Activated CD4-positive, alpha-beta T cell treated with anti-CD3 and anti-CD28 coated beads, Interleukin-2, amount 50 U/mL, for 4 hours (primary cell): ENCODE data around the gene MICAL2.

Source experiments
- DNase-seq, 2 experiments: peaks; one replicate each; pipeline ENCODE4 v3.0.0-alpha.2; 2020

The MICAL2 gene

DNA sequence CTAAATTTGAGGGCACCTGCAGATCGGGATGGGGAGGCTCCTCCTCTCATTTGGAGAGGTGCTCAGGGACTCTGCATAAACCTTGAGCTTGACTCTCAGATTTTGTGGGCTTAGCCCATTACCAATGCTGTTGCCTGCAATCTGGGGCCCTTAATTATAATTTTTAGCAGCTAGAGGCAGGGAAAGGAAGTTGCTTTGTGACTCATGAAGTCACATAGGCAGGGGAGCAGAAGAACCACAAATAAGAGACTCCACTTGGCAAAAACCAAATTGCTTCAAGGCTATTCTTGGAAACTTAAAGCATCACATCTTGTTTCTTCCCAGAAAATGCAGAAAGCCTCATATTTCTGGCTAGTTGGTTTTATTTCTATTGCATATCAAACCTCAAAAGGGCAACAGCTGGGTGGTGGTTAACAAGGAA is 46.9 kb downstream of the MICAL2 start:
- no peak for DNase-seq

DNA sequence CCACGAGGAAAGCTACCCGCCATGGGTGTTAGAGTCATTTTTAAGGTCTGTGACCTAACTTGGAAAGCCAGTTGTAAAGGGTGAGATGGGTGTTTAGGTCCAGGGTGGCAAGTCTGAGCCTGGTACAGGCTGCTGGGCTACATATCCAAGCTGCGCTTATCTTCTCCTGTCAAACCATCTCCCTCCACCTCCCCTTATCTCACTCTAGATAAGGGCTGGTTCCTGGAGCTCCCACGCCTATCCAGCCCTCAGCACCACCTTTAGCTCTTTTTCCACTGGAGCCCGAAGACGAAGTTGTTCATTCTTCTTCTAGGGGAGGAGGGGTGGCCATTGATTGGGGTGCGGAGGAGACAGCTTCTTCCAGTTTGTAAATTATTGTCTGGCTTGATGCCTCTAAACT is 48.5 kb downstream of the MICAL2 start:
- DNase-seq, result no peak

DNA sequence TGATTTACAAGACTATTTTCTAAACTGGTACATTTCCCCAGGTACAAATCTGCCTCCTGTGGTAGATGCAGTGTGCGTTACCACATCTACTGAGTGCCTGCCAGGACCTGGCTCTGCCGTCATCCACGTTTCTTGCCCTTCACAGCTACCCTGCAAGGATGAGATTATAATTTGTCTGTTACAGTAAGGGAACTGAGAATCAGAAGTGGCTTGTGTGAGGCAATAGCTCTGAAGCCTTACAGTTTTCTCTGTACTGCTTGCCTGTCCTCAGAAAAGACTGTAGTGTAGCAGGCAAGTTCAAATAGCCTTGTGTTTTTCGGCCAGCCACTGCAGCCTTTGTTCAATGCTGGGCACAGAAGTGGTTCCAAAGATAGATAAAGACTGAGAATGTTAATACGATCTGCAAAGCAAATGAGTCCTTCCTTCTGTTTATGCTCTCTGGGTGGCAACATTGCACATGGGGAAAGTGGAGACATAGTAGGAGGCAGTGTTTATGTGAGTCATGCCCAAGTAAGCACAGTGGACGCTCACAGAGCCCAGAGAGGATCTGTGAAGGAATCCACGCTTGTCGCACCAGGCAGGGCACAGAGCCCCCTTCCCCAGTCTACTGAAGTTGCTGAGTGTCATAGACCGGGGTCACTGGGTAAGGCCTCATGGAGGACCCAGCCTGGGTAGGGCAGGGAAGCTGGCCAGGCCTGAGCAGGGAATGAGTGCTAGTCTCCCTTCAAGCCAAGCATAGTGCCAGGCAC is 49.1 kb downstream of the MICAL2 start:
- DNase-seq, result no peak

DNA sequence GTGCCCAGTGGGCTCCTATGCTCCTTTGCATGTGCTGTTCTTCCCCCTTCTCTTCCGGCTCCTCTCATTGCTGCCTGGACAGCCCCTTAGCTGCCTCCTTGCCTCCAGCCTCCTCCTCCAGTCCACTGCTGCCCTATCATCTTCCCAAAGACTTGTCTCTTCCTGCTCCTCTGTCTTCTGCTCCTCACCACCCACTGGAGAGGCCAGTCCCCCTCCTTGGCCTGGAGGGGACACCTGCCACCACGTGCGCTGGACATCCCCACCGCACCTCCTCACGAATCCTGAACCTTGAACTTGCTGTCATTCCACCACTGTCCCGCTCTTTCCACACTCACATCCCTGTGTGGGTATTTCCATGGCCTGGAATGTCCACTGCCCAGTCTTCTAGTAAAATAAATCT is 49.8 kb downstream of the MICAL2 start:
- no peak for DNase-seq

DNA sequence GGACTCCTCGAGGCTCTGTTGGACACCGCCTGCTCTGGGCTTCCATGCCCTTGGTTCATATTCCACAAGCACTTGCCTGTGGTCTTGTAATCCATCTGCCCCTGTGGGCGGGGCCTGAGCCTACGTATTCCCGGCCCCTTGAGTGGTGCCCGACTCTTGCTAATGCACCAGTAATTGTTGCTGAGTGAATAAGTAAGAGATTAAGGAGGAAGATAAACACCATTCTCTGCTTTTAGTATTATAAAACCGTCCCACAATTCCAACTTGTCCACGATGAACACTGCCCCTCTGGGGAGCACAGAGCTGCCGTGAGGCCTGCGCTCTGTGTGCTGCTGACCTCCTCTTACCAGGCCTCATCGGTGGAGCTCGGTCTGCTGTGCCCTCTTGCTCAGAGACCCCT is 50.3 kb downstream of the MICAL2 start:
- DNase-seq, result no peak

DNA sequence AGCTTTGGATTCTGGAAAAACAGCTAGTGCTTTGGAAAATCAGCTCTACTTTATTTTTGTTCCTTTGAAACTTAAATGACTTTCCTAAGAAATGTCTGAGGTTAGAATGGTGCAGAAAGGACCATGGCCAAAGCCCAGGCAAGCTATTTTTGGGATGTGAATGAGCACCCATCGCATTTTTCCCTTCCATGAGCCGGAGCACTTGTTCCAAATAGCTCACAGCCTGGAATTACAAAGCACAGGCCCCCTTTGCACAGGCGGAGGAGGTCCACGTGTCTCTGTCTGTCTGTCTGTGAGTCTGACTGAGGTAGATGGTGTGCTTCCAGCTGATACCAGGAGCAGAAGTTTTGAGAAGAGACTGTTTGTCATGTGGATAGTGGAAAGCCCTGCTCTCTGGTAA is 50.7 kb downstream of the MICAL2 start:
- DNase-seq, result no peak

DNA sequence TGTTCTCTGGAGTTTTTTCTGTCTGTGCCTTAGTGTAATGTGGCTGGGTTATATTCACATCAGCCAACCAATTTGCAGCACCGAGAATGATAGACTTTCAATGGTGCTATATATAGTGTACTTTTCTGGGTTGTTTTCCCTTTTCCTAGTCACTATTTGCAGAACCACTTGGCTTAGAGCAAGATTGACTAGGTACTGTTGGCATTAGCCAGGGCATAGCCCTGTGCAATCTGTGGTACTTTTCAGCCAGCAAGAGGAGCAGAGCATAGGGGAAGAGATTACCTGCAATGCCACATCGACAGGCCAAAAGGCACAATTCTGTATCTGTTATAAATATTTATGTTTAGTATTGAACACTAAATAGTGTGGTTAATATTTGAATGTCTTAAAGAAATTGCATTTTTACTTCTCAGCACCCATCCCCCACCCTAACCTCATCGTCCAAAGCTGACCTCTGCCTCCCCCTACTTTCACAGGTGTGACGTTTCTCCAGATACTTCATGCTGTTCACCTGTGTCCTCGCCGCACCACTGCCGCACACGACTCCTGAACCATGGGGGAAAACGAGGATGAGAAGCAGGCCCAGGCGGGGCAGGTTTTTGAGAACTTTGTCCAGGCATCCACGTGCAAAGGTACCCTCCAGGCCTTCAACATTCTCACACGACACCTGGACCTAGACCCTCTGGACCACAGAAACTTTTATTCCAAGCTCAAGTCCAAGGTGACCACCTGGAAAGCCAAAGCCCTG is 51.4 kb downstream of the MICAL2 start:
- no peak for DNase-seq

DNA sequence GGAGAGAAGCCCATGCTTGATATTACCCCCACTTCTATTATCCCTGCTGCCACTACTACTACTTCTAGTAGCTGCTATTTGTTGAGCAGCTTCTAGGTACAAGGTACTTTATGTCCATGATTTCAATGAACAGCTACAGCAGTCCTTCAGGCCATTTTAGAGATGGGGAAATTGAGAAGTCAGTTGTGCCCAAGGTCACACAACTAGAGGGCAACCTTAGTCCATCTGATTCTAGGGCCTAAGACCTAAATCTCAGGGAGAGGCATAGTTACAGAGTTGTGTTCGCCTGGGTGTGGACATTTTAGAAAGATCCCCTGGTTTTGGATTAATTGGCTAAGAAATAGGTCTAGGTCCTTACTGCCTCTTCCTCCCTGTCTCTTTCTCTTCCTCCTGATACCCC is 52.3 kb downstream of the MICAL2 start:
- no peak for DNase-seq

DNA sequence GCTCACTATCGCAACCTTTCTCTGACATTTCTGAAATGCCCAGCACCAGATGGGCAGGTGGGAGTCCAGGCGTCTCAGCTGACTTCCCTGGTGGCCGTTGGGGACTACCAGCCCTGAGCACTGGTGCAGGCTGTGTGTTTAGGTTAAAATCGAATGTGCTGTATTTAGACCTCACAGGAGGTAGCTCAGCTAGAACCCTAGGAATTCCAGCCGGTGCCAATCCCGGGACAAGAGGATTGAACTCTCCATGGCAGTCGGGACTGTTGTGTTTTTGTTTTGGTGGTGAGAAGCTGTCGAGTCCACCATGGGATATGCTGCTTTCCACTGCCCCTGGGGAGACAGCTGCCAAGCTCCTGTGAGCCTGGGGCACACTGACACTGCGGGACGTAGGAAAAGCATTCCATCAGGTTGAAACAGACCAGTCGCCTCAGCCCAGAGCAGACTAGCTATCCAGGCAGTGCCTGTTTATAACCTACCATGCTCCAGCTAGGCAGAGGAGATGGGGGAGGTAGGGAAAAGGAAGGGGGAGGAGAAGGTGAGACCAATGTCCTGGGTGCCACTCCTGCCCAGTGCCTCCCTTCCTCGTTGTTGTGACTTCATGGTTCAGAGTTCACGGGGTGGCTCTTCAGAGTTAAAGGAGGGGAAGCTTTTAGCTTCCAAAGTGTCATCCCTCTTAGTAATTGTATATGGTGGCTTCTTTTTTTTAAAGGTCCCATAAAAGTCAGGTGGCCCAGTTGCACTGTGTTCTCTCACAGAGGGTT is 53.0 kb downstream of the MICAL2 start:
- DNase-seq, result no peak

DNA sequence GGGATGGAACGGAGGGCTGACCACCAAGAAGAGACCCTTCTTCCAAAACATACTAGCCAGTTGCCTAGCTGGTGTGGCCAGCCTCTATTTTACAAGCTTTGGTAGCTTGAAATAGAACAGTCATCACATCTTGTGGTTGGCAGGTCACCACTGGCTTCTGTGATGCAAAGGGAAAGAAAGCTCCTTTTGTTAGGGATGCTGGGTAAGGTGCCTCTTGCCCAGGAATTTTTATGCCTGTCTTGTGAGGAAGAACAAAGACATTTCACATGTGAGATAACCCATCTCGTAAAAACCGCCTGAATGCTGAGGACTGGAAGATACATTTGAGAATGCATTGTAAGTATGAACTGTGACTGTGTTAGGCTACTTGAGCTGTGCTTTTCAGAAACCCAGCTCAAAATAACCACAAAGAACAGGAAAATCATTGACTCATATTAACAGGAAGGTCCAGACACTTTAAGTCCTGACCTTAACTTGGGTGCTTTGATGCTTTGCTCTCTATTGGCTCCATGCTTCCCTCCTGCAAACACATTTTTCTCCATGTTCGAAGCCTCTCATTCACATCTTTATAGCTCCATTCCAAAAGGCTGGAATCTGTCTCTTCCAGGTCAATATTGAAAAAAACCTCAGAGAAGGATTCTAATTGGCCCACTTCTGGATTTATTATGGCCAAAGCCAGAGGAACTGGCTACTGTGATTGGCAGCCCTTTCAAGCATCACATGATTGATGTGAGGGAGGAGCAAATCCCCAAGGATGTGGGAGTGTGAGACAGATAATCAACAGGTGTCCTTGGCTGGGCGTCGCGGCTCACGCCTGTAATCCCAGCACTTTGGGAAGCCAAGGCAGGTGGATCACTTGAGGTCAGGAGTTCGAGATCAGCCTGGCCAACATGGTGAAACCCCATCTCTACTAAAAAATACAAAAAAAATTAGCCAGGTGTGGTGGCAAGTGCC is 53.9 kb downstream of the MICAL2 start:
- no peak for DNase-seq

DNA sequence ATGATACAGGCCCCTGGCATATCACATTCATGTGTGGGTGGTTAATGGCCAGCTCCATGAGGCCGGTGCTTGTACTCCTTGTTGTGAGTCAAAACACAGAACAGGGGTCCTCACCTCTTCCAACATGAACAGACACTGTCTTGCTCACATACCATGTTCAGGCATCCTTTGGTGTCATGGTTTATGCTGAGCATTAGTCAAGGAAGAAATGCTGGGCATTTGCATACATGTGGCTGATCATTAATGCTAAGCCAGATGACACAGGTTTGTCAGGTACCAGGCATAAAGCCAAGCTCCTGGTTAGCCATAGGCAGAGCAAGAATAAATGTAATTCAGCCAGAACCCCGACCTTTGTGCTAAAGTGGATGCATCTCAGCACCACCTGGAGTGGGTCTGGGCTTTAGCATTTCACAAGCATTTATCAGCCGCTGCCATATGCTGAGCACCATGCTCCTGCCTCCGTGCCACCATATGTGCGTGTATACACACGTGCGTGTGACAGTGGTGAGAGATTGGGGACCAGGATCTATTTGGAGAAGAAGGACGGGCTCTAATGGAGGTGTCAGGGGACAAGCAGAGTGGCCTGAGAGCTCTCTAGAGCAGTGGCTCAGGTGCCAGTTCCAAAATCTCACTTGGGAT is 55.0 kb downstream of the MICAL2 start:
- no peak for DNase-seq

DNA sequence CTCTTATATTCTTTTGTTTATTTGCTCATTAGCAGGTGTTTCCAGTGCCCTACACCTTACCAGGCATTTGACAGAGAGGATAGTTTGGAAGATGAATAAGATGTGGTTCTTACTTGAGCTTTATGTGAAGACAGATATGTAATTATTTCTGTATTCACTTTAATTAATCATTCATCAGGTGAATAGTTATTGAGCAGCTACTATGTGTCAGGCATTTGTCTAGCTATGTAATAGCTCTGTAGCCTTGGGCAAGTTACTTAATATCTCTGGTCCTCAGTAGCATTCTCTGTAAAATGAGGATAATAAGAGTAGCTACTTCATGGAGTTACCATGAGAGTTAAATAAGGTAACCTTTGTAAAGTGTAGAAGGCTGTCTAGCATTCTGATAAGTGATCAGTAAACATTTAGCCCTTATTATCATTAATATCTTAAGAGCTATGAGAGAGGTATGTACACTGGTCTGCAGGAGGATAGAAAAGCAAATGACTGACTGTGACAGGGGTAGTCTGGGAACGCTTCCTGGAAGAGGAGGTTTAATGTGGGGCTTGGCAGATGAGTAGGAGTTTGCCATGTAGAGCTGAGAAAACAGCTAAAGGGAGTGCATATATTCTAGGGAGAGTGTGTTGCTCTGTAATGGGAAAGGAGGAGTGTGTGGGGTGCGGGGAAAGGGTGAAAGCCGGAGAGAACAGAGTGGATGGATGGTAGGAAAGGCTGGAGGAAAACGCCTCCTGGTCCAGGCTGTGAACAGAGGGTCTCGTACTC is 56.1 kb downstream of the MICAL2 start:
- DNase-seq, result no peak

DNA sequence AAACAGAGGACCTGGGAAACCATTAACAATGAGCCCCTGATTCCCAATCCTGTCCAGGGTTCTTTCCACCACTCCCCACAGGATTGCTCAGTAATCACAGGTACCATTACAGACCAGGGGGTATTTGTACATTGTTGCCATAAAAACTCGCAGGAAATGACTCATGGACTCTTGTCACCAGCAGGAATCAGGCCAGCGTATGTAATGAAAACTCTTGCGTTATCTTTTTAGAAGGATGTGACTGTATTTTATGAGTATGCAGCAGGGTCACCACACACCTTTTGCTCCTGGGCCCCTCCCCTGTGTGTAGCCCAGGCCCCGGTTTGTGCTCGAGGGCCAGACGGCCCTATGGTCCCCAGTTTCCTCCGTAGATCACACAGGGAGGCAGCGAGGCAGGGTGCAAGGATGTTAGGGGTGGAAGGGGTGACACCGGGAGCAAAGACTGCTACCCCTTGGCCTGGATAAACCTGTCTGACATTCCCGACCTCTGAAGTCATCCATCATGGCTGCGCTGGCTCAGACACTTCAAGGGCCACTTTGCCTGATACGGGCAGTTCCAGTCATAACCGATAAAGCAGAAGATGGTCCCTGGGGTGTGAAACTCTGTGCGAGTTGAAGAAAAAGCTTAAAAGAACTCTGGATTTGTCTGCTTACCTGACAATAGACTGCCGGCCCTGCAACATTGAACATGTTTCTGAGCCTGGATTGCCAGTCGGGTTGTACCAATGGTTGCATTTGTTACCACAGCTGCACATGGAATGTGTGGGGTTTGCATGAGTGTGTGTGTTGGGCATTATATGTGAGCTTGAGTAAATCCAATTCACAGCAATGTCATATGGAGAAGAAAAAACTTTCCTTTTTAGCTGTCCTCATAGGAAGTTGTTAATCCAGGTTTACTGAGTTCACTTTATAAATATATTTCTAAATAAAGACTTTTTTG is 56.9 kb downstream of the MICAL2 start:
- no peak for DNase-seq

DNA sequence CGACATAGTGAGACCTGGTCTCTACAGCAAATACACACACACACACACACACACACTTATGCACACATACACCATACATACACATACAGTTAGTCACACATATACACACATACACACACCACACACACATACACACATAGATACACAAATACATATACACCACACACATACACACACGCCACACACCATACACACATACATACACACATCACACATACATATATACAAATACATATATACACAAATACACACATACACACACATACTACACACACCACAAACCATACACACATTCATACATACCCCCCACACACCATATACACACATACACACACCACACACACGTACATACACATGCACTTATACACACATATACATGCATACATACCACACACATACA is 57.7 kb downstream of the MICAL2 start:
- no peak for DNase-seq

DNA sequence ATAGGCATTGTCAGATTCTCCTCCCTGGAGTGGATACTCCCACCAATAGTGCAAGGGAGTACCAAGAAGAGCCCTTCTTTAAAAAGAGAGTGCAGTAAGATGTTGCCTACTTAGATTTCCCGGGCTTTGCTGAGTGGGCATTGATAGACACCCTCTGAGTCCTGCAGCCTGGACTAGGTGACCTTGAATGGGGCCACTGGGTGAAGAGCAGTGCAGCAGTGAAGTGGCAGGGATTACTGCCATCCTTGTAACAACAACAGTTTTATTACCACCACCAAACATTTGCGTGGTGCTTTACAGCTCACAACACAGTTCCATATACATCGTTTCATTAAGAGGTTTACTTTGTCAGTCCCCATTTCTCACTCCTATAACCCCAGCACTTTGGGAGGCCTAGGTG is 59.4 kb downstream of the MICAL2 start:
- no peak for DNase-seq

DNA sequence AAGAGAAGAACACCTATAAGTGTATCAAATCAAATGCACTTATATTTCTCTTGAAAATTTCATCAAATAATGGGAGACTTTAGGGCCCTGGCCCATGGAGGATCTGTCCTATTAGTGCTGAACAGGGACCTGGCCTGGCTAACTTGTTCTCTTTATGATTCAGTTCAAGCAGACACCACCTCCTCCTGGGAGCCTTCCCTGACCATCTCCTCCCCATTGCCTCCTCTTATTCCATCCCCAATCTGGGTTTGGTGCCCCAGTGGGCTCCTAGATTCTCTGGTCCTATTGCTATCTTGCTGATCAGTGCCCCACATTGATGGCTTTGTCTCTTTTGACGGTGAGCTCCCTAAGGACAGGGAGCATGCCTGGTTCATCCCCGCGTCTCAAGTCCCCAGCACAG is 60.1 kb downstream of the MICAL2 start:
- no peak for DNase-seq

DNA sequence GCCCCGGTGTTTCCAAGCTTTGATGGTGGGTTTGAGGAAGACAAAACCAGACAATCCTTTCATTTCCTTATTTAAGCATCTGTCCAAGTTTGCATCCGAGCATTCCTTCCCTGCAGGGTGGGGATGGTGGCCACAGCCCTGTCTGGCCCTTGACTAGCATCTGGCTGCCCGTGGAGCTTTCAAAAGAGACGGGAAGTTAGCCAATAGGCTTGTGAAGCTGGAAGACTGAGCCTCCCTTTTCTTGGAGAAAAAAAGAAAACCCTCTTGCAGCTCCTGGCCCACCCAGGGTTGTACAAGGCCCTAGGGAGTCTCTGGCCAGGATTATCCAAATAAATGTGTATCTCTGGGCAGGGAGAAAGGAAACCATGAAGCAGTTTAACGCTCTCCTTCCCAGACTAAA is 60.6 kb downstream of the MICAL2 start:
- no peak for DNase-seq

DNA sequence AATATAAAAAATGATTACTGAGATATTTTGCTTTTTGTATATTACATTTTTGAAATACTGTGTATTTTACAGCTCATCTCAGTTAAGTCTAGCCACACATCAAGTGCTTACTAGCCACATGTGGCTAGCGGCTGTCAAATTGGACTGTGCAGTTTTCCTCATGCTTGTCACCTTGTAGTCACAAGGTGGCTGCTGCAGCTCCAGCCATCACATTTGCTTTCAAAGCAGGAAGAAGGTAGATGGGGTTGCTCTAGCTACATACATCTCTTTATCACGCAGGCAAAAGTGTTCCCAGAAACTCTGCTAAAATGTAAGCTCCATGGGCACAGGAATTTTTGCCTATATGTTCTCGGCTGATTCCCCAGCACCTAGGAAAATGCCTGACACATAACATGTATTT is 61.5 kb downstream of the MICAL2 start:
- no peak for DNase-seq

DNA sequence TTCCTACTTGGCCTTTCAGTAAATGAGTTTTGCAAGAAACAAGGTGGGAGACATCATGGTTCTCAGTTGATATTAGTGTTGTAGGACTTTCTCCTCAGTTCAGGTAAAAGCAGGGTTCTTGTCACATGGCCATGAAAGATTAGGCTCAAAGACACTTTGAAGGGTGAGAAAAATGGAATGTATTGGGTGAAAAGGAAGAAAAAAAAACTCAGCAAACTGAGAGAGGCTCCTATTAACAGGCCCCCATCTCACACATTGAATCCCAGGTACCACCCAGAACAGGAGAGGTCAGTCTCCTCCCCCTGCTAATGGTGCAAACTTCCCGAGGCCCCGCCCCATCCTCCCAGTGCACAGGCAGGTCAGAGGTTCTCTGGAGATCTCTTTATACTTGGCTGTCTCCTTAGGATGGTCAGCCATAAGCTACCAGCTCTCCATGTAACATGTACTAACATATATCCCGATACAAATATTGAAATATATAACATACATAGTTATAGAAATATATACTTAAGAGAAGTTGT is 62.2 kb downstream of the MICAL2 start:
- no peak for DNase-seq

DNA sequence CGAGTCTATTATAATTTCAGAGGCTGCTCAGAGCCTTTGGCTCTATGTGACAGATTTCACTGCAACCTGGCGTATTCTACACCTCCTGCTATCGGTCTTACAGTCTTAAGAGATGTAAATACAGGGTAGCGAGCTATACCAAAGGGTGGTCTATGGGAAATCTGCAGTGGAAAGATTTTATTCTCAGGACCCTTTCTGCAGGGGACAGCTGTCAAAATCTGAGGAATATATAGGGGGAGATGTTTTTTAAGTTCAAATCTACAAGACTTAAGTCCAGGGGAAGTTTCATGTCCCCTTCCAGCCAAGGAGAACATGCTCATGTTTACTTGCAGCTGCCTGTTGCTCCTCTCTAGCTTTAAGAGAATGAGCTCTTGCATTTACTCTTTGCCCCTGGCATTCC is 62.7 kb downstream of the MICAL2 start:
- DNase-seq, result no peak
